AG09309 (cell line): ENCODE results near the gene CDYL2.

Source experiments
- DNase-seq: peaks from one replicate; pipeline ENCODE4 v3.0.0-alpha.2; 2010; ENCODE audit warnings: low read depth
- H3K4me3 ChIP-seq: 2 replicates; pipeline ENCODE4 v1.5.1; 2011; ENCODE audit warnings: mild to moderate bottlenecking, low read depth, low read length, moderate library complexity; ENCODE audit not compliant: control insufficient read depth
- CTCF ChIP-seq: IDR thresholded peaks from 2 replicates; pipeline ENCODE4 v1.5.1; 2011; ENCODE audit warnings: mild to moderate bottlenecking, low read depth, low read length, inconsistent platforms; ENCODE audit not compliant: insufficient read depth, control insufficient read depth; ENCODE audit errors: missing control alignments

CDYL2 gene

GRCh38 chr16:80759419-80760162, 44.8 kb downstream of the CDYL2 start:
- no peak for TF ChIP-seq CTCF
- no peak overlapping the region for H3K4me3 ChIP-seq
- DNase-seq, result no peak

- DNase-seq, result no peak
- no peak for TF ChIP-seq CTCF
- H3K4me3 ChIP-seq, result no peak overlapping the region
These were observed 49.9 kb downstream of the CDYL2 start for GRCh38 chr16:80754476-80754875.

- DNase-seq, result no peak
- TF ChIP-seq CTCF, result no peak
These were observed 51.9 kb downstream of the CDYL2 start for GRCh38 chr16:80752541-80752940.

GRCh38 chr16:80751167-80751566, 53.2 kb downstream of the CDYL2 start:
- DNase-seq, result peak; percentile 28
- no peak for TF ChIP-seq CTCF
- H3K4me3 ChIP-seq, result no peak overlapping the region

More at GRCh38 chr16:80752541-80752940, 51.9 kb downstream of the CDYL2 start:
- no peak overlapping the region for H3K4me3 ChIP-seq

- no peak for DNase-seq
- no peak for TF ChIP-seq CTCF
- H3K4me3 ChIP-seq, result no peak overlapping the region
These were observed 58.2 kb downstream of the CDYL2 start for GRCh38 chr16:80746231-80746630.

GRCh38 chr16:80744856-80745255, 59.5 kb downstream of the CDYL2 start:
- no peak for TF ChIP-seq CTCF
- no peak overlapping the region for H3K4me3 ChIP-seq
- DNase-seq, result no peak
